KMS-11 (cell line): Measurements from ENCODE around the gene BHLHA15.
A peak's percentile ranks its signal among the peaks of the same experiment; 100 is the strongest.

Experiments
- H2AFZ ChIP-seq: fragments of 200-600 bp; sonication (generic); 2 replicates; pipeline ENCODE4 v1.6.1; 2016; ENCODE audit warnings: antibody characterized with exemption, mixed run types, low read depth
- H3K27ac ChIP-seq: fragments of 200-600 bp; sonication (generic); 2 replicates; pipeline ENCODE4 v1.6.1; 2016; ENCODE audit warnings: mild to moderate bottlenecking, mixed run types
- H3K27me3 ChIP-seq: fragments of 200-600 bp; sonication (generic); 2 replicates; pipeline ENCODE4 v1.6.1; 2017; ENCODE audit warnings: mild to moderate bottlenecking, low read depth, mixed run types, moderate library complexity; ENCODE audit not compliant: insufficient read depth
- H3K36me3 ChIP-seq: fragments of 200-600 bp; sonication (generic); 2 replicates; pipeline ENCODE4 v1.6.1; 2017; ENCODE audit warnings: mild to moderate bottlenecking, mixed run types; ENCODE audit not compliant: insufficient read depth
- H3K4me1 ChIP-seq: fragments of 200-600 bp; sonication (generic); 2 replicates; pipeline ENCODE4 v1.6.1; 2016; ENCODE audit warnings: mild to moderate bottlenecking, low read depth, mixed run types; ENCODE audit not compliant: poor library complexity, severe bottlenecking
- H3K4me2 ChIP-seq: fragments of 200-600 bp; sonication (generic); 2 replicates; pipeline ENCODE4 v1.7.0; 2016; ENCODE audit warnings: mild to moderate bottlenecking, mixed run types
- H3K4me3 ChIP-seq: fragments of 200-600 bp; sonication (generic); IDR thresholded peaks from 2 replicates; pipeline ENCODE4 v1.6.1; 2017; ENCODE audit warnings: low read depth, low read length, mixed read lengths; ENCODE audit not compliant: insufficient read depth
- H3K79me2 ChIP-seq: fragments of 200-600 bp; sonication (generic); 2 replicates; pipeline ENCODE4 v1.6.1; 2016; ENCODE audit warnings: low read depth, mixed run types; ENCODE audit not compliant: insufficient read depth
- H3K9ac ChIP-seq: fragments of 200-600 bp; sonication (generic); 2 replicates; pipeline ENCODE4 v1.6.1; 2016; ENCODE audit warnings: mild to moderate bottlenecking, mixed run types
- H4K20me1 ChIP-seq: fragments of 200-600 bp; sonication (generic); 2 replicates; pipeline ENCODE4 v1.6.1; 2016; ENCODE audit warnings: mild to moderate bottlenecking, mixed run types; ENCODE audit not compliant: insufficient read depth
- TF ChIP-seq, protein P1 (sequence below): fragments of 200-600 bp; sonication (generic); conservative IDR thresholded peaks from 2 replicates; pipeline ENCODE4 v1.6.1; 2017; ENCODE audit warnings: low read depth, mild to moderate bottlenecking, antibody characterized with exemption, low read length, moderate library complexity, mixed read lengths

BHLHA15 gene

GRCh38 chr7:98211221-98211675 is at the start of gene BHLHA15:
Gene BHLHA15 (plus strand): TSS chr7:98211439. CDS start chr7:98212310, 871 bp downstream.
- TF ChIP-seq, protein P1, sequence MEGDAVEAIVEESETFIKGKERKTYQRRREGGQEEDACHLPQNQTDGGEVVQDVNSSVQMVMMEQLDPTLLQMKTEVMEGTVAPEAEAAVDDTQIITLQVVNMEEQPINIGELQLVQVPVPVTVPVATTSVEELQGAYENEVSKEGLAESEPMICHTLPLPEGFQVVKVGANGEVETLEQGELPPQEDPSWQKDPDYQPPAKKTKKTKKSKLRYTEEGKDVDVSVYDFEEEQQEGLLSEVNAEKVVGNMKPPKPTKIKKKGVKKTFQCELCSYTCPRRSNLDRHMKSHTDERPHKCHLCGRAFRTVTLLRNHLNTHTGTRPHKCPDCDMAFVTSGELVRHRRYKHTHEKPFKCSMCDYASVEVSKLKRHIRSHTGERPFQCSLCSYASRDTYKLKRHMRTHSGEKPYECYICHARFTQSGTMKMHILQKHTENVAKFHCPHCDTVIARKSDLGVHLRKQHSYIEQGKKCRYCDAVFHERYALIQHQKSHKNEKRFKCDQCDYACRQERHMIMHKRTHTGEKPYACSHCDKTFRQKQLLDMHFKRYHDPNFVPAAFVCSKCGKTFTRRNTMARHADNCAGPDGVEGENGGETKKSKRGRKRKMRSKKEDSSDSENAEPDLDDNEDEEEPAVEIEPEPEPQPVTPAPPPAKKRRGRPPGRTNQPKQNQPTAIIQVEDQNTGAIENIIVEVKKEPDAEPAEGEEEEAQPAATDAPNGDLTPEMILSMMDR: no peak
- Histone ChIP-seq H3K27ac (peak within 1 kb of the TSS; percentile 69), H3K79me2 (peaks cover 11% of the 10 kb centered on the region), H4K20me1 (no peaks in the 10 kb centered on the region), H3K36me3 (no peaks in the 10 kb centered on the region), H3K9ac (peak within 1 kb of the TSS; percentile 98), H2AFZ (peak within 1 kb of the TSS; percentile 73), H3K4me1 (peaks cover 7% of the 10 kb centered on the region), H3K4me3 (no peak within 1 kb of the TSS), H3K27me3 (no peaks in the 10 kb centered on the region), H3K4me2 (peak within 1 kb of the TSS; percentile 99)

DNA sequence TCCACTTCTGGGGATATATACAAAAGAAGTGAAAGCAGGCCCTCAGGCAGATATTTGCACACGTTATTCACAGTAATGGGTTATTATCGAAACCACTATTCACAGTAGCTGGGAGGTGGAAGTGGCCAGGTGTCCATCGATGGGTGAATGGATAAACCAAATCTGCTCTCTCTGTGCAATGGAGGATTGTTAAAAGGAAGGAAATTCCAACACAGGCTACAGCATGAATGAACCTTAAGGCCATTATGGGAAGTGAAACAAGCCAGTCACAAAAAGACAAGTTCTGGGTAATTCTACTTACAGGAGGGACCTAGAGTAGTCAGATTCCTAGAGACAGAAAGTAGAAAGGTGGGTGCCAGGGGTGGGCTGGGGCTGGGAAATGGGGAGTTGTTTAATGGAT is 48.5 kb upstream of the BHLHA15 start:
- Histone ChIP-seq H2AFZ (no peak overlapping the region), H3K36me3 (no peaks in the 10 kb centered on the region), H3K27ac (no peak overlapping the region), H3K9ac (no peak overlapping the region), H3K4me2 (no peak overlapping the region), H3K79me2 (no peaks in the 10 kb centered on the region), H4K20me1 (0 out of 2 replicates have a peak, but pooled peaks cover 4% of the 10 kb centered on the region), H3K27me3 (no peaks in the 10 kb centered on the region), H3K4me3 (no peak overlapping the region), H3K4me1 (no peaks in the 10 kb centered on the region)
- TF ChIP-seq, protein P1: no peak

GRCh38 chr7:98163269-98163668 is 48.0 kb upstream of the BHLHA15 start:
- Histone ChIP-seq H3K4me3 (no peak overlapping the region), H4K20me1 (0 out of 2 replicates have a peak, but pooled peaks cover 4% of the 10 kb centered on the region), H3K27me3 (no peaks in the 10 kb centered on the region), H3K36me3 (no peaks in the 10 kb centered on the region), H3K79me2 (no peaks in the 10 kb centered on the region), H3K27ac (no peak overlapping the region), H2AFZ (no peak overlapping the region), H3K4me1 (peaks cover 1% of the 10 kb centered on the region), H3K9ac (no peak overlapping the region), H3K4me2 (no peak overlapping the region)
- TF ChIP-seq, protein P1: no peak

- Histone ChIP-seq H3K27me3 (no peaks in the 10 kb centered on the region), H3K4me3 (no peak overlapping the region), H3K4me1 (peaks cover 4% of the 10 kb centered on the region), H3K27ac (no peak overlapping the region), H3K36me3 (no peaks in the 10 kb centered on the region), H3K9ac (no peak overlapping the region), H2AFZ (no peak overlapping the region), H4K20me1 (0 out of 2 replicates have a peak, but pooled peaks cover 4% of the 10 kb centered on the region), H3K79me2 (no peaks in the 10 kb centered on the region), H3K4me2 (no peak overlapping the region)
- TF ChIP-seq, protein P1: no peak
Measured at GRCh38 chr7:98163704-98164494, 47.3 kb upstream of the BHLHA15 start.
